H9 (cell line): ENCODE measurements around the gene TYK2. TPM values are rescaled to one million over a fixed set of nuclear protein-coding genes. Genes with fewer than 3 reads are reported as not detected.
"Not testable (repeated sequence)": the region's sequence is repeated elsewhere in the genome, so short reads cannot be mapped to it uniquely, and the experiment has no call there.

Experiments used
- DNase-seq: peaks from one replicate; pipeline ENCODE4 v3.0.0-alpha.2; 2017
- H2AFZ ChIP-seq: one replicate; pipeline ENCODE4 v1.6.1; 2013; ENCODE audit warnings: mild to moderate bottlenecking, low read length, control low read depth, moderate library complexity
- H2AK5ac ChIP-seq: 2 replicates; pipeline ENCODE4 v1.6.1; 2013; ENCODE audit warnings: low read length, control low read depth, mixed read lengths; ENCODE audit not compliant: insufficient read length
- H2BK120ac ChIP-seq: one replicate; pipeline ENCODE4 v1.6.1; 2013; ENCODE audit warnings: low read depth, mild to moderate bottlenecking, low read length, control low read depth, inconsistent platforms; ENCODE audit not compliant: poor library complexity, severe bottlenecking
- H2BK12ac ChIP-seq: 2 replicates; pipeline ENCODE4 v1.6.1; 2013; ENCODE audit warnings: low read length, control low read depth, mixed read lengths, low read depth; ENCODE audit not compliant: insufficient read length
- H2BK15ac ChIP-seq: 2 replicates; pipeline ENCODE4 v1.6.1; 2013; ENCODE audit warnings: low read depth, low read length, control low read depth
- H2BK20ac ChIP-seq: one replicate; pipeline ENCODE4 v1.6.1; 2013; ENCODE audit warnings: low read depth, mild to moderate bottlenecking, low read length, control low read depth, inconsistent platforms; ENCODE audit not compliant: poor library complexity, severe bottlenecking
- H2BK5ac ChIP-seq: 2 replicates; pipeline ENCODE4 v1.6.1; 2013; ENCODE audit warnings: low read length, control low read depth, mixed read lengths; ENCODE audit not compliant: insufficient read length
- H3K14ac ChIP-seq: 2 replicates; pipeline ENCODE4 v1.6.1; 2013; ENCODE audit warnings: low read length, control low read depth; ENCODE audit not compliant: insufficient read depth
- H3K18ac ChIP-seq: 2 replicates; pipeline ENCODE4 v1.6.1; 2013; ENCODE audit warnings: low read depth, mild to moderate bottlenecking, mixed read lengths, low read length, control low read depth; ENCODE audit not compliant: insufficient read length
- H3K23ac ChIP-seq: 2 replicates; pipeline ENCODE4 v1.6.1; 2013; ENCODE audit warnings: low read length, control low read depth, mixed read lengths, low read depth; ENCODE audit not compliant: insufficient read length
- H3K23me2 ChIP-seq: 2 replicates; pipeline ENCODE4 v1.6.1; 2013; ENCODE audit warnings: low read depth, mild to moderate bottlenecking, mixed read lengths, low read length, control low read depth; ENCODE audit not compliant: insufficient read length, poor library complexity, severe bottlenecking
- H3K27ac ChIP-seq: 2 replicates; pipeline ENCODE4 v1.5.1; 2013; ENCODE audit warnings: low read length, control low read depth, mixed read lengths, low read depth; ENCODE audit not compliant: insufficient read length
- H3K27me3 ChIP-seq: 2 replicates; pipeline ENCODE4 v1.6.1; 2013; ENCODE audit warnings: low read length, control low read depth, inconsistent platforms; ENCODE audit not compliant: insufficient read depth
- H3K4ac ChIP-seq: 2 replicates; pipeline ENCODE4 v1.6.1; 2013; ENCODE audit warnings: low read depth, mild to moderate bottlenecking, control low read depth, inconsistent platforms, low read length, moderate library complexity
- H3K4me1 ChIP-seq: 2 replicates; pipeline ENCODE4 v1.6.1; 2013; ENCODE audit warnings: low read length, control low read depth, inconsistent platforms; ENCODE audit not compliant: insufficient read depth
- H3K4me2 ChIP-seq: 2 replicates; pipeline ENCODE4 v1.6.1; 2013; ENCODE audit warnings: low read length, control low read depth, mixed read lengths; ENCODE audit not compliant: insufficient read length, insufficient read depth
- H3K56ac ChIP-seq: 2 replicates; pipeline ENCODE4 v1.6.1; 2013; ENCODE audit warnings: low read depth, mild to moderate bottlenecking, mixed read lengths, low read length, control low read depth; ENCODE audit not compliant: insufficient read length
- H3K79me1 ChIP-seq: 2 replicates; pipeline ENCODE4 v1.6.1; 2013; ENCODE audit warnings: low read depth, mild to moderate bottlenecking, moderate library complexity, low read length, control low read depth, inconsistent platforms; ENCODE audit not compliant: insufficient read depth, poor library complexity, severe bottlenecking
- H3K79me2 ChIP-seq: 2 replicates; pipeline ENCODE4 v1.6.1; 2013; ENCODE audit warnings: low read length, control low read depth, inconsistent platforms; ENCODE audit not compliant: insufficient read depth
- H3K9ac ChIP-seq: 2 replicates; pipeline ENCODE4 v1.6.1; 2013; ENCODE audit warnings: low read length, control low read depth, mixed read lengths; ENCODE audit not compliant: insufficient read length; ENCODE audit errors: extremely low read depth
- H3K9me3 ChIP-seq: one replicate; pipeline ENCODE4 v1.6.1; 2013; ENCODE audit warnings: low read depth, low read length, inconsistent platforms; ENCODE audit not compliant: control insufficient read depth
- H3T11ph ChIP-seq: one replicate; pipeline ENCODE4 v1.6.1; 2013; ENCODE audit warnings: mild to moderate bottlenecking, low read length, control low read depth, inconsistent platforms
- H4K20me1 ChIP-seq: one replicate; pipeline ENCODE4 v1.6.1; 2013; ENCODE audit not compliant: control insufficient read depth, insufficient read length, insufficient read depth
- H4K5ac ChIP-seq: 2 replicates; pipeline ENCODE4 v1.6.1; 2013; ENCODE audit warnings: low read depth, mild to moderate bottlenecking, mixed read lengths, low read length, control low read depth; ENCODE audit not compliant: insufficient read length
- H4K8ac ChIP-seq: replicated peaks from 2 replicates; pipeline ENCODE4 v1.6.1; 2013; ENCODE audit warnings: low read length, control low read depth, mixed read lengths, low read depth; ENCODE audit not compliant: insufficient read length
- H4K91ac ChIP-seq: 2 replicates; pipeline ENCODE4 v1.6.1; 2013; ENCODE audit warnings: low read depth, mild to moderate bottlenecking, moderate library complexity, mixed read lengths, low read length, control low read depth; ENCODE audit not compliant: insufficient read length
- H3K27ac Mint-ChIP-seq, 3 experiments: 2 replicates in 2 of 3; 3 replicates in 1 of 3; pipeline ENCODE4 v1.8.0; 2020 to 2021; ENCODE audit warnings: mixed read lengths in 3 of 3, mild to moderate bottlenecking in 1 of 3, moderate library complexity in 1 of 3
- H3K27me3 Mint-ChIP-seq: 2 replicates; pipeline ENCODE4 v1.8.0; 2021; ENCODE audit warnings: low read depth, mild to moderate bottlenecking, moderate library complexity, mixed read lengths
- H3K36me3 Mint-ChIP-seq, 3 experiments: 2 replicates in 2 of 3; 3 replicates in 1 of 3; pipeline ENCODE4 v1.8.0; 2020 to 2021; ENCODE audit warnings: low read depth in 3 of 3, mixed read lengths in 3 of 3; ENCODE audit not compliant: insufficient read depth in 1 of 3
- H3K4me1 Mint-ChIP-seq, 2 experiments: 2 replicates each; pipeline ENCODE4 v1.8.0; 2020; ENCODE audit warnings: mixed read lengths in 2 of 2
- H3K4me3 Mint-ChIP-seq, 2 experiments: 2 replicates in 1 of 2; 3 replicates in 1 of 2; pipeline ENCODE4 v1.8.0; 2020 to 2021; ENCODE audit warnings: mild to moderate bottlenecking in 2 of 2, mixed read lengths in 2 of 2, moderate library complexity in 1 of 2
- H3K9me3 Mint-ChIP-seq, 2 experiments: 2 replicates in 1 of 2; 3 replicates in 1 of 2; pipeline ENCODE4 v1.8.0; 2020; ENCODE audit warnings: mild to moderate bottlenecking in 2 of 2, mixed read lengths in 2 of 2, moderate library complexity in 1 of 2
- WGBS: extraction: QIAGEN DNeasy Blood & Tissue Kit; methylation state at CpG from one replicate; pipeline ENCODE4 v1.1.7; 2013; ENCODE audit warnings: missing lambda C conversion rate, low lambda C conversion rate, mixed read lengths; ENCODE audit not compliant: insufficient read length; ENCODE audit errors: extremely low coverage; 5-methylcytosine and 5-hydroxymethylcytosine counted together
- total RNA-seq: library from RNA; stranded (reverse); gene quantifications from 2 replicates; pipeline ENCODE4 v1.2.1, GENCODE V29; 2021
- TF ChIP-seq, protein P1 (sequence below): fragments of 200-600 bp; sonication (generic); conservative IDR thresholded peaks from 3 replicates; pipeline ENCODE4 v1.8.0; 2021; ENCODE audit warnings: antibody characterized with exemption, mild to moderate bottlenecking

TYK2 gene
- total RNA-seq, 1 experiment from 2014 or later, result 61.4 TPM

- Mint-ChIP-seq H3K4me1 (peaks cover 5 to 11% of the 10 kb centered on the region in 2 experiments; a peak in 3 of 4 replicates), H3K9me3 (peaks cover 2 to 4% of the 10 kb centered on the region in 2 experiments; a peak in 4 of 5 replicates), H3K27ac (no peak overlapping the region), H3K27me3 (peaks cover 81% of the 10 kb centered on the region), H3K36me3 (no peaks in the 10 kb centered on the region), H3K4me3 (no peak overlapping the region)
- H3K9me3 ChIP-seq, result no peaks in the 10 kb centered on the region
- no peak overlapping the region for H3K9ac ChIP-seq
- no peak overlapping the region for H4K5ac ChIP-seq
- no peak overlapping the region for H3T11ph ChIP-seq
- H3K23ac ChIP-seq, result no peak overlapping the region
- no peak overlapping the region for H4K91ac ChIP-seq
- no peak overlapping the region for H2BK120ac ChIP-seq
- no peak overlapping the region for H2AK5ac ChIP-seq
- H2BK15ac ChIP-seq, result no peak overlapping the region
- no peaks in the 10 kb centered on the region for H4K20me1 ChIP-seq
- no peak overlapping the region for H3K56ac ChIP-seq
- H3K4ac ChIP-seq, result no peak overlapping the region
- H3K23me2 ChIP-seq, result peaks cover 3% of the 10 kb centered on the region
- no peaks in the 10 kb centered on the region for H3K79me2 ChIP-seq
- DNase-seq, result no peak
- no peaks in the 10 kb centered on the region; the same call in 1 of the 2 replicates for H3K4me1 ChIP-seq
- H2BK12ac ChIP-seq, result no peak overlapping the region
- no peak overlapping the region for H2BK20ac ChIP-seq
- no peaks in the 10 kb centered on the region for H3K79me1 ChIP-seq
- no peak overlapping the region for H3K4me2 ChIP-seq
- H4K8ac ChIP-seq, result no peak overlapping the region
- H3K18ac ChIP-seq, result no peak overlapping the region
- no peak overlapping the region for H2BK5ac ChIP-seq
- no peak overlapping the region for H3K14ac ChIP-seq
- H3K27me3 ChIP-seq, result peaks cover 4% of the 10 kb centered on the region; the same call in 1 of the 2 replicates
- TF ChIP-seq, protein P1, sequence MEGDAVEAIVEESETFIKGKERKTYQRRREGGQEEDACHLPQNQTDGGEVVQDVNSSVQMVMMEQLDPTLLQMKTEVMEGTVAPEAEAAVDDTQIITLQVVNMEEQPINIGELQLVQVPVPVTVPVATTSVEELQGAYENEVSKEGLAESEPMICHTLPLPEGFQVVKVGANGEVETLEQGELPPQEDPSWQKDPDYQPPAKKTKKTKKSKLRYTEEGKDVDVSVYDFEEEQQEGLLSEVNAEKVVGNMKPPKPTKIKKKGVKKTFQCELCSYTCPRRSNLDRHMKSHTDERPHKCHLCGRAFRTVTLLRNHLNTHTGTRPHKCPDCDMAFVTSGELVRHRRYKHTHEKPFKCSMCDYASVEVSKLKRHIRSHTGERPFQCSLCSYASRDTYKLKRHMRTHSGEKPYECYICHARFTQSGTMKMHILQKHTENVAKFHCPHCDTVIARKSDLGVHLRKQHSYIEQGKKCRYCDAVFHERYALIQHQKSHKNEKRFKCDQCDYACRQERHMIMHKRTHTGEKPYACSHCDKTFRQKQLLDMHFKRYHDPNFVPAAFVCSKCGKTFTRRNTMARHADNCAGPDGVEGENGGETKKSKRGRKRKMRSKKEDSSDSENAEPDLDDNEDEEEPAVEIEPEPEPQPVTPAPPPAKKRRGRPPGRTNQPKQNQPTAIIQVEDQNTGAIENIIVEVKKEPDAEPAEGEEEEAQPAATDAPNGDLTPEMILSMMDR, result no peak
- no CpG with 5 or more reads among the region's 13 CpGs for WGBS
- no peak overlapping the region for H2AFZ ChIP-seq
- H3K27ac ChIP-seq, result no peak overlapping the region
Measured at GRCh38 chr19:10412257-10412977, 32.0 kb upstream of the TYK2 start.

DNA sequence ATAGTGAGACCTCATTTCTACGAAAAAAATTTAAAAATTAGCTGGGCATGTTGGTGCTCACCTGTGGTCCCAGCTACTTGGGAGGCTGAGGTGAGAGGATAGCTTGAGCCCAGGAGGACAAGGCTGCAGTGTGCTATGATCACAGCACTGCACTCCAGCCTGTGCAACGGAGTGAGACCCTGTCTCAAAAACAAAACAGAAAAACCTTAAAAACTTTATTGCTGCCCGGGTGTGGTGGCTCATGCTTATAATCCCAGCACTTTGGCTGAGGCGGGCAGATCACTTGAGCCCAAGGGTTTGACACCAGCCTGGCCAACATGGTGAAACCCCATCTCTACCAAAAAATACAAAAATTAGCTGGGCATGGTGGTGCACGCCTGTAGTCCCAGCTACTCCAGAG is 30.9 kb upstream of the TYK2 start:
- not testable (repeated sequence) for H4K8ac ChIP-seq, H3K27ac Mint-ChIP-seq, H4K91ac ChIP-seq, H3K14ac ChIP-seq, H3K79me2 ChIP-seq, H3K27ac ChIP-seq, H4K5ac ChIP-seq, H3K9ac ChIP-seq, H2AFZ ChIP-seq, H3K4me3 Mint-ChIP-seq, H3K4ac ChIP-seq, H2BK120ac ChIP-seq, H2BK5ac ChIP-seq, H3K36me3 Mint-ChIP-seq, H3K18ac ChIP-seq, H3K79me1 ChIP-seq, H3K9me3 Mint-ChIP-seq, H3K23ac ChIP-seq, H4K20me1 ChIP-seq, H3K4me1 Mint-ChIP-seq, H2BK15ac ChIP-seq, H3K4me1 ChIP-seq, H2AK5ac ChIP-seq, H2BK20ac ChIP-seq, H3K56ac ChIP-seq, H2BK12ac ChIP-seq, H3K27me3 ChIP-seq, H3K4me2 ChIP-seq, H3K9me3 ChIP-seq, H3T11ph ChIP-seq, DNase-seq, H3K23me2 ChIP-seq
- no CpG with 5 or more reads among the region's 5 CpGs for WGBS
- peaks cover 80% of the 10 kb centered on the region for H3K27me3 Mint-ChIP-seq
